IMR-90 (cell line): ENCODE results near the gene ADGRG6.

Source experiments
- CEBPB ChIP-seq: IDR thresholded peaks from 2 replicates; pipeline ENCODE4 v1.6.1; 2012; ENCODE audit warnings: low read depth, low read length, improper control_type of control experiment
- CTCF ChIP-seq: conservative IDR thresholded peaks from 2 replicates; pipeline ENCODE4 v1.5.1; 2012; ENCODE audit warnings: mild to moderate bottlenecking, low read depth, low read length, improper control_type of control experiment
- MAFK ChIP-seq: IDR thresholded peaks from 2 replicates; pipeline ENCODE4 v1.6.1; 2012; ENCODE audit warnings: low read depth, low read length, improper control_type of control experiment
- MAZ ChIP-seq: IDR thresholded peaks from 2 replicates; pipeline ENCODE4 v1.6.1; 2012; ENCODE audit warnings: low read depth, mild to moderate bottlenecking, low read length, improper control_type of control experiment, moderate library complexity, borderline replicate concordance
- POLR2A ChIP-seq: IDR thresholded peaks from 2 replicates; pipeline ENCODE4 v1.6.1; 2012; ENCODE audit warnings: mild to moderate bottlenecking, low read depth, low read length
- RAD21 ChIP-seq: IDR thresholded peaks from 2 replicates; pipeline ENCODE4 v1.6.1; 2012; ENCODE audit warnings: low read length, improper control_type of control experiment
- RFX5 ChIP-seq: IDR thresholded peaks from 2 replicates; pipeline ENCODE4 v1.8.0; 2012; ENCODE audit warnings: low read depth, mild to moderate bottlenecking, low read length, moderate library complexity
- SMC3 ChIP-seq: fragments of 150-350 bp; IDR thresholded peaks from 2 replicates; pipeline ENCODE4 v1.6.1; 2016; ENCODE audit warnings: low read depth, mild to moderate bottlenecking, antibody characterized with exemption, low read length, moderate library complexity
- USF2 ChIP-seq: fragments of 150-350 bp; IDR thresholded peaks from 2 replicates; pipeline ENCODE4 v1.6.1; 2017; ENCODE audit warnings: mild to moderate bottlenecking, antibody characterized with exemption, low read length, low read depth

- TF ChIP-seq CTCF (no peak), POLR2A (no peak), MAFK (no peak), USF2 (no peak), CEBPB (no peak), SMC3 (no peak), RFX5 (no peak), MAZ (no peak), RAD21 (no peak)
These were observed 137.1 kb downstream of the ADGRG6 start for GRCh38 chr6:142438898-142439297.
